GM12878 (cell line): ENCODE data around the gene CDH8. TPM values are rescaled to one million over a fixed set of nuclear protein-coding genes. Genes with fewer than 3 reads are reported as not detected.

Experiments used
- ATAC-seq: fragments of 200-7000 bp; cut with Tn5 transposase; 3 replicates; pipeline ENCODE4 v1.9.1; 2020; ENCODE audit warnings: mild to moderate bottlenecking, moderate library complexity
- BruUV-seq: library from RNA; stranded (reverse); fragments of 400-500 nt; replicated peaks from 2 replicates; lab custom pipeline; 2021; lab: Mats Ljungman, UMichigan
- CTCF ChIA-PET: fragments of 300-600 bp; sonication (Branson Sonifier 250); formaldehyde crosslinking; extraction: SDS; loops from one replicate; lab custom pipeline; 2021; ENCODE audit warnings: inconsistent platforms; lab: Yijun Ruan, JAX
- POLR2A ChIA-PET: fragments of 350-600 bp; formaldehyde crosslinking; extraction: SDS; loops from one replicate; lab custom pipeline; 2021; ENCODE audit warnings: inconsistent platforms; lab: Charles Lee
- RAD21 ChIA-PET: fragments of 300-600 bp; sonication (Branson Sonifier 250); formaldehyde crosslinking; loops from one replicate; lab custom pipeline; 2023; ENCODE audit warnings: antibody characterized with exemption; ENCODE audit not compliant: unreplicated experiment; lab: Charles Lee
- SMC1A ChIA-PET: fragments of 300-600 bp; sonication (Branson Sonifier 250); formaldehyde crosslinking; loops from one replicate; lab custom pipeline; 2023; ENCODE audit not compliant: unreplicated experiment, uncharacterized antibody; lab: Charles Lee
- DNase-seq: peaks from one replicate; pipeline ENCODE4 v3.0.0-alpha.2; 2011; ENCODE audit warnings: low read depth, low spot score
- FAIRE-seq: peaks from 3 replicates; lab custom pipeline; 2011; peaks lifted over from hg19 to GRCh38; lab: Jason Lieb, UNC
- H2AFZ ChIP-seq: 2 replicates; pipeline ENCODE4 v1.6.0; 2011; ENCODE audit warnings: low read depth, low read length, control low read depth; ENCODE audit not compliant: control insufficient read depth
- H3K27ac ChIP-seq: 2 replicates; pipeline ENCODE4 v1.5.1; 2011; ENCODE audit warnings: control low read depth; ENCODE audit not compliant: control insufficient read depth, insufficient read depth
- H3K27me3 ChIP-seq, 2 experiments: replicated peaks in 1 of 2; 2 replicates each; pipeline versions ENCODE4 v1.6.0 to v1.6.1; 2011; ENCODE audit warnings: low read length in 1 of 2; ENCODE audit not compliant: control insufficient read depth in 2 of 2, insufficient read depth in 2 of 2
- H3K36me3 ChIP-seq, 2 experiments: 2 replicates each; pipeline ENCODE4 v1.5.1; 2011; ENCODE audit warnings: low read length in 1 of 2; ENCODE audit not compliant: control insufficient read depth in 2 of 2, insufficient read depth in 2 of 2
- H3K4me1 ChIP-seq: 2 replicates; pipeline ENCODE4 v1.6.1; 2011; ENCODE audit warnings: mild to moderate bottlenecking, low read length, moderate library complexity, mixed read lengths; ENCODE audit not compliant: control insufficient read depth, insufficient read depth
- H3K4me2 ChIP-seq: 2 replicates; pipeline ENCODE4 v1.6.0; 2011; ENCODE audit warnings: control low read depth; ENCODE audit not compliant: control insufficient read depth, insufficient read depth
- H3K4me3 ChIP-seq: fragments of 200-600 bp; sonication (generic); 2 replicates; pipeline ENCODE4 v1.5.1; 2016
- H3K79me2 ChIP-seq: 2 replicates; pipeline ENCODE4 v1.6.0; 2011; ENCODE audit warnings: low read length; ENCODE audit not compliant: control insufficient read depth, insufficient read depth
- H3K9ac ChIP-seq: 2 replicates; pipeline ENCODE4 v1.8.0; 2011; ENCODE audit warnings: low read length, control low read depth, mixed read lengths; ENCODE audit not compliant: control insufficient read depth, insufficient read depth
- H3K9me3 ChIP-seq: replicated peaks from 3 replicates; pipeline ENCODE4 v1.5.1; 2011; ENCODE audit warnings: mild to moderate bottlenecking, low read length; ENCODE audit not compliant: control insufficient read depth, insufficient read depth
- H4K20me1 ChIP-seq: 2 replicates; pipeline ENCODE4 v1.6.0; 2011; ENCODE audit not compliant: control insufficient read depth, insufficient read depth
- CBX5 ChIP-seq: sonication (generic); IDR thresholded peaks from 2 replicates; pipeline ENCODE4 v1.6.1; 2016; ENCODE audit warnings: low read depth, moderate library complexity, mild to moderate bottlenecking, inconsistent platforms
- CREM ChIP-seq: IDR thresholded peaks from 2 replicates; pipeline ENCODE4 v1.6.1; 2014; ENCODE audit warnings: antibody characterized with exemption, low read depth
- EZH2 ChIP-seq: IDR thresholded peaks from 2 replicates; pipeline ENCODE4 v1.6.1; 2012; ENCODE audit warnings: low read depth, mild to moderate bottlenecking, control low read depth, inconsistent platforms, low read length, borderline replicate concordance; ENCODE audit not compliant: control insufficient read depth
- FOXK2 ChIP-seq: fragments of 450-650 bp; IDR thresholded peaks from 2 replicates; pipeline ENCODE4 v1.6.1; 2017; ENCODE audit warnings: mild to moderate bottlenecking, moderate library complexity
- FOXM1 ChIP-seq: IDR thresholded peaks from 2 replicates; pipeline ENCODE4 v1.6.1; 2012; ENCODE audit warnings: low read depth, mild to moderate bottlenecking, inconsistent platforms, low read length, moderate library complexity
- JUNB ChIP-seq: IDR thresholded peaks from 2 replicates; pipeline ENCODE4 v1.6.1; 2016; ENCODE audit warnings: antibody characterized with exemption, mild to moderate bottlenecking
- MEF2B ChIP-seq: fragments of 450-650 bp; IDR thresholded peaks from 2 replicates; pipeline ENCODE4 v1.6.1; 2018; ENCODE audit warnings: mild to moderate bottlenecking, moderate library complexity; ENCODE audit not compliant: partially characterized antibody, poor library complexity, severe bottlenecking
- NFIC ChIP-seq: IDR thresholded peaks from 2 replicates; pipeline ENCODE4 v1.6.1; 2012; ENCODE audit warnings: low read depth, mild to moderate bottlenecking, inconsistent platforms, low read length, moderate library complexity
- PAX5 ChIP-seq: IDR thresholded peaks from 2 replicates; pipeline ENCODE4 v1.6.1; 2011; ENCODE audit warnings: low read depth, low read length, borderline replicate concordance
- POLR2AphosphoS2 ChIP-seq: IDR thresholded peaks from 2 replicates; pipeline ENCODE4 v1.6.1; 2011; ENCODE audit warnings: low read depth, mild to moderate bottlenecking, low read length, improper control_type of control experiment, moderate library complexity
- RB1 ChIP-seq: fragments of 450-650 bp; formaldehyde crosslinking; IDR thresholded peaks from 2 replicates; pipeline ENCODE4 v1.6.1; 2017; ENCODE audit warnings: mild to moderate bottlenecking, borderline replicate concordance
- RBBP5 ChIP-seq: fragments of 200-600 bp; sonication (generic); conservative IDR thresholded peaks from 2 replicates; pipeline ENCODE4 v1.6.1; 2016
- SMARCA5 ChIP-seq: fragments of 450-650 bp; IDR thresholded peaks from 2 replicates; pipeline ENCODE4 v1.6.1; 2017; ENCODE audit warnings: mild to moderate bottlenecking
- SMC3 ChIP-seq: IDR thresholded peaks from 2 replicates; pipeline ENCODE4 v1.6.1; 2011; ENCODE audit warnings: low read length, improper control_type of control experiment, borderline replicate concordance
- SP1 ChIP-seq: IDR thresholded peaks from one replicate; pipeline ENCODE4 v1.6.1; 2011; ENCODE audit warnings: low read depth, low read length
- SREBF1 ChIP-seq: IDR thresholded peaks from 2 replicates; pipeline ENCODE4 v1.6.1; 2012; ENCODE audit warnings: mild to moderate bottlenecking, low read length
- TBL1XR1 ChIP-seq: IDR thresholded peaks from 2 replicates; pipeline ENCODE4 v1.6.1; 2012; ENCODE audit warnings: low read depth, low read length, improper control_type of control experiment
- ZNF24 ChIP-seq: fragments of 450-650 bp; IDR thresholded peaks from 2 replicates; pipeline ENCODE4 v1.6.1; 2017; ENCODE audit warnings: antibody characterized with exemption, mild to moderate bottlenecking
- WGBS: methylation state at CpG from one replicate; pipeline ENCODE4 v1.1.6; 2016; ENCODE audit warnings: low lambda C conversion rate; ENCODE audit not compliant: insufficient replicate concordance, insufficient coverage; ENCODE audit errors: missing lambda C conversion rate; 5-methylcytosine and 5-hydroxymethylcytosine counted together
- in situ Hi-C: fragments of 300-500 bp; cut with MboI; formaldehyde crosslinking; loops from 9 replicates; pipeline ENCODE4 v1.14.3; 2018; ENCODE audit warnings: mixed read lengths
- intact Hi-C: fragments of 100-400 bp; cut with micrococcal nuclease; formaldehyde crosslinking; loops from one replicate; pipeline ENCODE4 v1.14.2; 2022; ENCODE audit not compliant: unreplicated experiment
- polyA plus RNA-seq, 11 experiments: library from polyadenylated mRNA; depleted of rRNA in 4 of 11; unstranded in 6 of 11; stranded (reverse) in 5 of 11; fragments of >200 nt; fragmentation: Nextera tagmentation in 4 of 11; fragmentation: Illumina TruSeq in 1 of 11; extraction: Ambion mirVana in 4 of 11; extraction: Trizol in 1 of 11; gene quantifications; 1 replicate in 1 of 11; 2 replicates in 10 of 11; pipeline versions ENCODE4 v1.2.1 to v1.2.3, GENCODE V29; 2011 to 2016; ENCODE audit warnings: inconsistent platforms in 2 of 11, missing spikeins in 2 of 11, low read depth in 1 of 11
- total RNA-seq, 4 experiments: library from RNA; depleted of rRNA in 3 of 4; stranded (reverse); fragments of >200 nt in 3 of 4; fragmentation: Illumina TruSeq in 1 of 4; extraction: Trizol in 1 of 4; gene quantifications; 2 replicates each; pipeline versions ENCODE4 v1.2.1 to v1.2.3, GENCODE V29; 2013 to 2021
- TF ChIP-seq, protein P1 (sequence below): IDR thresholded peaks from 2 replicates; pipeline ENCODE4 v1.6.1; 2012; ENCODE audit warnings: low read depth, low read length, improper control_type of control experiment

The CDH8 gene
- total and polyA plus RNA-seq, 10 of the 15 experiments (the other 5 are each of a cell fraction or from before 2014, with no cell fraction given): 0.13 to 0.68 (median 0.25) TPM; not detected in 3

- TF ChIP-seq, protein P1, sequence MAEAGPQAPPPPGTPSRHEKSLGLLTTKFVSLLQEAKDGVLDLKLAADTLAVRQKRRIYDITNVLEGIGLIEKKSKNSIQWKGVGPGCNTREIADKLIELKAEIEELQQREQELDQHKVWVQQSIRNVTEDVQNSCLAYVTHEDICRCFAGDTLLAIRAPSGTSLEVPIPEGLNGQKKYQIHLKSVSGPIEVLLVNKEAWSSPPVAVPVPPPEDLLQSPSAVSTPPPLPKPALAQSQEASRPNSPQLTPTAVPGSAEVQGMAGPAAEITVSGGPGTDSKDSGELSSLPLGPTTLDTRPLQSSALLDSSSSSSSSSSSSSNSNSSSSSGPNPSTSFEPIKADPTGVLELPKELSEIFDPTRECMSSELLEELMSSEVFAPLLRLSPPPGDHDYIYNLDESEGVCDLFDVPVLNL: no peak
- TF ChIP-seq MEF2B: no peak
- no peak for TF ChIP-seq PAX5
- TF ChIP-seq SP1: no peak
- TF ChIP-seq EZH2: no peak
- TF ChIP-seq TBL1XR1: no peak
- no peak for TF ChIP-seq POLR2AphosphoS2
- TF ChIP-seq FOXK2: no peak
- TF ChIP-seq CBX5: no peak
- no peak for TF ChIP-seq SMC3
- no peak for TF ChIP-seq RB1
- no peak for TF ChIP-seq SMARCA5
- TF ChIP-seq RBBP5: no peak
- TF ChIP-seq ZNF24: no peak
Observed at GRCh38 chr16:61993108-61993507, 43.1 kb downstream of the CDH8 start (continued).

GRCh38 chr16:61987474-61988012 lies 48.7 kb downstream of the CDH8 start:
- ChIA-PET POLR2A (no interaction called here), SMC1A (interaction anchor here (1.5 to 2.4 kb wide), 2 partner anchors 8 to 11 kb away, joined by 3 to 7 read pairs; no protein-coding TSS in a partner anchor), CTCF (interaction anchor here (0.8 to 1.4 kb wide), 2 partner anchors 51 to 58 kb away, joined by 3 to 4 read pairs; no protein-coding TSS in a partner anchor), RAD21 (no interaction called here)
- Histone ChIP-seq H3K4me2 (no peak overlapping the region), H3K36me3 (no peaks in the 10 kb centered on the region), H4K20me1 (no peaks in the 10 kb centered on the region), H3K9me3 (no peaks in the 10 kb centered on the region), H3K4me3 (no peak overlapping the region), H3K9ac (no peak overlapping the region), H3K27ac (no peak overlapping the region), H3K4me1 (no peaks in the 10 kb centered on the region), H3K27me3 (no peaks in the 10 kb centered on the region), H2AFZ (no peak overlapping the region), H3K79me2 (no peaks in the 10 kb centered on the region)
- intact Hi-C loops (no loop called here), in situ Hi-C loops (no loop called here)
- DNase-seq: no peak
- no peak for FAIRE-seq
- no TSS peak for BruUV-seq
- TF ChIP-seq JUNB (peak; percentile 78), FOXM1 (peak; percentile 48; the same call in 1 of the 2 replicates), SREBF1 (no peak), CREM (peak; percentile 38; the same call in 1 of the 2 replicates), NFIC (peak; percentile 75; the same call in 1 of the 2 replicates)
- ATAC-seq: peak; percentile 91
- WGBS: 20% methylated on average over 6 of the region's 6 CpGs
